Measurements from ENCODE around the gene LILRB5.
"Not testable (repeated sequence)": the region's sequence is repeated elsewhere in the genome, so short reads cannot be mapped to it uniquely, and the experiment has no call there.

Gene LILRB5

GRCh38 chr19:54257116-54257480 is at the start of gene LILRB5:
Gene LILRB5, minus strand, starts transcription at chr19:54257273. Its CDS starts 80 bp downstream, at chr19:54257193.
- DNase-seq: no peak

GRCh38 chr19:54305141-54305540 is 48.1 kb upstream of the LILRB5 start:
- DNase-seq: no peak

- no peak for DNase-seq
These were observed 45.2 kb upstream of the LILRB5 start for GRCh38 chr19:54302257-54302656.

GRCh38 chr19:54299515-54299914 is 42.4 kb upstream of the LILRB5 start:
- no peak for DNase-seq

- DNase-seq: no peak
These were observed 42.0 kb upstream of the LILRB5 start for GRCh38 chr19:54299126-54299498.

GRCh38 chr19:54298357-54299125 is 41.5 kb upstream of the LILRB5 start:
- no peak for DNase-seq

- no peak for DNase-seq
These were observed 40.8 kb upstream of the LILRB5 start for GRCh38 chr19:54297759-54298305.

GRCh38 chr19:54294539-54294938 is 37.5 kb upstream of the LILRB5 start:
- no peak for DNase-seq

GRCh38 chr19:54289160-54289559 is 32.1 kb upstream of the LILRB5 start:
- DNase-seq: not testable (repeated sequence)

- DNase-seq: no peak
These were observed 30.4 kb upstream of the LILRB5 start for GRCh38 chr19:54287456-54287855.

GRCh38 chr19:54286283-54286682 is 29.2 kb upstream of the LILRB5 start:
- DNase-seq: not testable (repeated sequence)

GRCh38 chr19:54285427-54286056 is 28.5 kb upstream of the LILRB5 start:
- DNase-seq: not testable (repeated sequence)

GRCh38 chr19:54282686-54283470 is 25.8 kb upstream of the LILRB5 start:
- no peak for DNase-seq

GRCh38 chr19:54281729-54282075 is 24.6 kb upstream of the LILRB5 start:
- DNase-seq: not testable (repeated sequence)

- DNase-seq: no peak
These were observed 24.1 kb upstream of the LILRB5 start, which contains the start of gene LILRB2 for GRCh38 chr19:54281007-54281728. Gene LILRB2, minus strand, starts transcription at chr19:54281110. Its CDS starts 614 bp downstream, at chr19:54280496.

GRCh38 chr19:54280441-54280840 is 23.4 kb upstream of the LILRB5 start:
- DNase-seq: not testable (repeated sequence)

- not testable (repeated sequence) for DNase-seq
These were observed 23.0 kb upstream of the LILRB5 start for GRCh38 chr19:54280025-54280424.

GRCh38 chr19:54279406-54279962 is 22.4 kb upstream of the LILRB5 start:
- DNase-seq: no peak

GRCh38 chr19:54278571-54279195 is 21.6 kb upstream of the LILRB5 start:
- not testable (repeated sequence) for DNase-seq

- DNase-seq: not testable (repeated sequence)
These were observed 21.0 kb upstream of the LILRB5 start for GRCh38 chr19:54278056-54278455.

GRCh38 chr19:54277111-54277615 is 20.1 kb upstream of the LILRB5 start:
- DNase-seq: not testable (repeated sequence)

GRCh38 chr19:54275951-54276350 is 18.9 kb upstream of the LILRB5 start:
- DNase-seq: no peak

All from NCI-H1436 (cell line).